Nucleus accumbens (tissue), 56 donors: ENCODE results near the gene EVC.

ENCODE experiments used
- DNase-seq, 56 donors: peaks; one replicate each; lab custom pipeline; 2025; lab: John Stamatoyannopoulos, UW

EVC gene

DNA sequence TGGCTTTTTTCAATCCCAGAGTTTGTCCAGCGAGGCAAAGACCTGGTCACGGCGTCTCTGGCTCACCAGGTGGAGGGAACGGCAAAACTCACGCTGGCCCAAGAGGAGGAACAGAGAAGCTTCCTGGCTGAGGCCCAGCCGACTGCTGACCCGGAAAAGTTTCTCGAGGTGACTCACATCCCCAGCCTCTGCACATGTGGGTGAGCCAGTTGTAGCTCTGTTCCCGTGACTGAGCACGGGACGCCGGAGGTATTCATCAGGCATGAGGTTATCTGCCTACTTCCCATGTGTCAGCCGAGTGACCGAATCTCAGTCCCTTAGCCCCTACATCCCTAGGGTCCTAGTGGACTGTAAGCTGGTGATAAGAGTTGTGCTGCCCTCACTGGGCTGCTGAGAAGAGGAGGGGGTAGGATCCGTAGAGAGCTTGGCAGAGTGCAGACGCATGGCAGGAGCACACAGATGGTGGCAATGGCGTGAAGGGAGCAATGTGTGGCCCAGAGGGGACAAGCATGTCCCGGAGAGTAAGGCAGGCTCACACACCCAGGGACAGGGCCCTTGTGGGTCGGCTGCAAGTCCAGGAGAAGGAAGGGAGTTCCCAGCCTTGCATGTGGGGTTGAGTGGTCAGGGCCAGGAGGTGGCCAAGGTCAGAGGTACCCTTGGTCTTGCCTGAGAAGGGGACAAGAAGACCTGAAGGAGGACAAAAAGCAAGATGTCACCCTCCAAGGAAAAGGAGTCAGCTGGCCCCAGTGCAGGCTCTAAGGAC lies 42.9 kb downstream of the EVC start:
- peak in 1 of 56 donors; percentile 5 for DNase-seq

- no peak for DNase-seq
These were observed 43.5 kb downstream of the EVC start for GRCh38 chr4:5754529-5754881.

GRCh38 chr4:5755161-5755560 lies 44.2 kb downstream of the EVC start:
- no peak for DNase-seq

DNA sequence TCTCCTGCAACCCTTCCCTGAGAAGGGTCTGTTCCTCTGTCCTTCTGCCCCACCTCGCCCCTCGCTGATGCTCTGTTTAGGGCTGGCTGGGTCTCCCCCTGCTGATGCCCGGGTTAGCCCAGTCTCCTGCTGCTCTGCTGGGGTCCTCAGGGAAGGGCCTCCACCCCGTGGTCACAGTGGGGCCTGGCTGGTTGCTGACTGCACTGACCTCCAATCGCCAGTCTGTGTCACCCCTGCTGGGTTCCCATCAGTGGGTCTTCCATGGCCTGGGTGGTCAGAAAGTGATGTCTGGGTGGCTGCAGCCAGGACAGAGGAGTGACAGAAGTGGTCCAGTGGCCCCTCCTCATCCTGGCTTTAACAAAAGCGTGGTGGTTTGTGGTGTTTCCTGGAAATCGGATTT lies 44.7 kb downstream of the EVC start:
- DNase-seq: no peak

GRCh38 chr4:5756271-5756670 lies 45.3 kb downstream of the EVC start:
- no peak for DNase-seq

GRCh38 chr4:5757091-5757490 lies 46.1 kb downstream of the EVC start:
- DNase-seq: no peak

GRCh38 chr4:5757536-5757935 lies 46.5 kb downstream of the EVC start:
- no peak for DNase-seq

DNA sequence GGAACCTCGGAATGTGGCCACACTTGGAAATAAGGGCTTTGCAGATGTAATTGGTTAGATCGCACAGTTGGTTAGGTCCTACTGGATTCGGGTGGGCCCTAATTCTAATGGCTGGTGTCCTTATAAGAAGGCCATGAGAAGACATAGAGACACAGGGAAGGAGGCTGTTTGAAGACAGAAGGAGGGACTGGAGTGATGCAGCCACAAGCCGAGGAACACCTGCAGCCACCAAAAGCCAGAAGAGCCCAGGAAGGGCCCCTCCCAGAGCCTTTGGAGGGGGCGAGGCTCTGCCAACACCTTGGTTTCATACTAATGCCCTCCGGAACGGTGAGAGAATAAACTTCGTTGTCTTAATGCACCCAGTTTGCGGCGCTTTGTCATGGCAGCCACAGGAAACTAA lies 47.0 kb downstream of the EVC start:
- no peak for DNase-seq

- DNase-seq: peak in 7 of 56 donors; percentile 2 to 45 (median 11)
These were observed 47.7 kb downstream of the EVC start for GRCh38 chr4:5758741-5759140.

DNA sequence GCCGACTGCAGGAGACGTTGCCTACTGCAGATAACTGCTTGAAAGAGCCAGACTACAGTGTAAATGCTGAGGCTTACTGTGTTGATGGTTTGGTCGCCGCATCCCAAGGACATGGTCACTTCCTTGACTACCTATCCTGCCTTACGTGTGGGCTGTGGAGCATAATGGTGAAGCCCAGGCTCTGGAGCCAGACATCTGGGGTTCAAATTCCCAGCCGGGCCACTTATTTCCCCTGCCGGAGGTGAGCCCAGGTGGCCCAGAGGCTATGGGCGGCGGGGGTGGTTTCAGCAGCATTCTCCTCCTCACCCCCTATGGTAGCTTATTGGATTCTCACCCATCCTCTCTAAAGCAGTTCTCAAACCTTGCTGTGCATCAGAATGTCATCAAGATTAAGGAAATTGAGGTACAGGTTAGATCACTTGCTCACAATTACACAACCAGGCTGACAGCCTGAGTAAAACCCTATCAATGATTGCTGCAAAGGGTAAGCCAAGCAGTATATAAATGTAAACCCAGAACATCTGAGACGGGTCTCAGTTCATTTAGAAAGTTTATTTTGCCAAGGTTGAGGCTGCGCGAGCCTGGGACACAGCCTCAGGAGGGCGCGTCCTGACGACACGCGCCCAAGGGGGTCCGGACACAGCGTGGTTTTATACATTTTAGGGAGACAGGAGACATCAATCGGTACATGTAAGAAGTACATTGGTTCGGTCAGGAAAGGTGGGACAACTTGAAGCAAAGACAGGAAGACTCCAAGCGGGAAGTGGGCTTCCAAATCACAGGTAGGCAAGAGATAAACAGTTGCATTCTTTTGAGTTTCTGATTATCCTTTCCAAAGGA lies 48.5 kb downstream of the EVC start:
- DNase-seq: no peak

DNA sequence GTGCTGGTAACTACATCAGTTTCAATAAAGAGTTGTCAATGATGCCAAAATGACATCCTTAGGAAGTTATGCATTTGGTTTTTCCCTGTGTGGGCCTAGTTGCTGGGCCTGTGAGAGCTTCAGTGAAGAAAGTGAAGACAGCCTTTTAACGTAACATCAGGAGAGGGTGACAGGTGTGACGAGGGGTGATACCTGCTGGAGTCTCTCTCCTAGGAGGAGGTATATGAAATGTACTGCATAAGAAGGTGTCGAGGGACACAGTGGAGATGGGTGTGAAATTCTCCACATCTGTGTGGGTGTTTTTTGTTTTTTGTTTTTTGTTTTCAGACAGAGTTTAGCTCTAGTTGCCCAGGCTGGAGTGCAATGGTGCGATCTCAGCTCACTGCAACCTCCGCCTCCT lies 49.2 kb downstream of the EVC start:
- no peak for DNase-seq

- DNase-seq: no peak
These were observed 50.0 kb downstream of the EVC start for GRCh38 chr4:5760936-5761480.

GRCh38 chr4:5770051-5770450 lies 59.0 kb downstream of the EVC start:
- no peak for DNase-seq

- DNase-seq: no peak
These were observed 61.7 kb downstream of the EVC start for GRCh38 chr4:5772528-5773270.

DNA sequence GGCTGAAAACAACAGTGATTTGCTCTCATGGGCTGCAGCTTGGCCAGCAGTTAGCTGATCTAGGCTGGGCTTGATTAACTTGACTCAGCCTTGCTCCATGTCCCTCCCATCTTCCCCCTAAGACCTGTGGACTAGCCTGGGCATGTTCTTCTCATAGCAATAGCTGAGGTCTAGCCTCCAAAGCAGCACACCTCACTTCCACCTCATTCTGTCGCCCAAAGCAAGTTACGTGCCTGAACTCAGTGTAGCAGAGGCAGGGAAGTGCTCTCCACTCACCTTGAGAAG lies 62.2 kb downstream of the EVC start:
- DNase-seq: no peak

DNA sequence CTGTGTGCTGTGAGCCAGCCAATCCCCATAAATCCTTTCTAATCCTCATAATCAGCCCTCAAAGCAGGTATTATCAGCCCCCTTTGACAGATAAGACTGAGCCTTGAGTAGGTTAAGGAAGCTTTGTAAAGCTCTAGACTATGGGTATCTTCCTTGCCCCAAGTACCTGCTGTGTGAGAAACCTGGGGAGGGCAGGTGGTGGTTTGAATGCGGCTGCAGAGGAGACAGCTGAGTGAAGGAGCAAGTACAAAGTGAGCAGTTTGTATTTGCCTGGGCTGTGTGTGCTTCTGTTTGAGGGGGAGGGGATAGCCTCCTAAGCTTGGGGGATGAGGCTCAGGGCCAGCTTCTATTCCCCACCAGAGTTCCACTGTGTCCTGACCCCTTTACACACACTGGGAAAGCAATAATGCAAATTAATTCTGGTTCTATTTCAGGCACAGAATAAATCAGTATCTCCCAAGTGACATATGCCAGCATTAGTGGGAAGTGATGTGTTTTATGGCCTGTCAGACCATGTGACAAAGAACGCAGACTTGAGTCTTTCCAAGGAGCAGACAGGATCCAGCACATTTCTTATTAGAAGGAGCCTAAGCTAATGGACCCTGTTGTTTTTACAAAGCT lies 63.5 kb downstream of the EVC start:
- no peak for DNase-seq

DNA sequence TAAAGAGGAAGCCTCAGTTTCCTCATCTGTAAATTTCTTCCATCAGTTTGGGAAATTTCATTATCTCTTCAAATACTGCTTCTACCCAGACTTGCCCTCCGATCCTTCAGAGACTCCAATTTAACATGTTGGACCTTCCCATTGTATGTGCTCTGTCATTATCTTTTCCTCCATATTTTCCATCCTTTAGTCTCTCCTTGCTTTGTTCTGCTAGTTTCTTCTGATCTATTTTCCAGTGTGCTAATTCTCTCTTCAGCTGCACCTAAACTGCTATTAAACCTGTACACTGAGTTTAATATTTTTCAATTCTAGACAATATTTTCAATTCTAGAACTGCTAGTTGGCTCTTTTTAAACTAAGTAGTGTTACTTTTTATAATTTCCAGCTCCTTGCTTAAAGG lies 65.5 kb downstream of the EVC start:
- no peak for DNase-seq

DNA sequence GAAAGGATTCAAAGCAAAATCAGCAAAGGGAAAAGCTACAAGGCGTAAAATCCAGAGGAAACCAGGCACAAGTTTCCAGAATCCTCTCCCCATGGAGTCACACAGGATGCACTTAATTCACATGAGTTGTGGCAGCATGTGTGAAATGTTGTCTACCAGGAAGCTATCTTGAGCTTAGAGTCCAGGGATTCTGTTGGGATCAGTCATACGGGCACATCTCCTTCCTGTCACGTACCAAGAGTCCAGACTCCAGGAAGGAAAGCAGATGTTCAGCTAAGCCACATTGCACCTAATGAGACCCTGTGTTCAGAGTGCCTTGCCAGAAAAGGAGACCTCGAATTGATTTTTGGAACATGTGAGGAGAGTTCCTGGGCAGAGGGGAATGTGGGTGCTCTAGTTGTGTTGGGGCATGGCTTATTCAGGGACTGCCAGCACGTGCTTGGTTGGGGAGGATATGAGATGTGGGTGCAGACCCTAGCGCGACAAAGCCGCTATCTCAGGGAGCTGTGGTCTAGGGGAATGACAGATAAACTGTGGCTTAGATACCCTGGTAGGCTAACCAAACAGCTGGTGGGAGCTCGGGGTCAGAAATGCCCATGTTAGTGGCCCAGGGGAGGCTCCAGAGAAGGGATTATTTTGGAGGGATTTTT lies 70.0 kb downstream of the EVC start:
- no peak for DNase-seq

GRCh38 chr4:5781691-5782090 lies 70.7 kb downstream of the EVC start:
- no peak for DNase-seq

- no peak for DNase-seq
These were observed 72.0 kb downstream of the EVC start for GRCh38 chr4:5782829-5783476.
